Epithelial cell of proximal tubule (primary cell): ENCODE data around the gene PKD1L1. TPM values are rescaled to one million over a fixed set of nuclear protein-coding genes. Genes with fewer than 3 reads are reported as not detected.

Experiments
- DNase-seq: peaks from one replicate; pipeline ENCODE4 v3.0.0-alpha.2; 2011; ENCODE audit warnings: low read depth
- H3K4me3 ChIP-seq: 2 replicates; pipeline ENCODE4 v1.5.1; 2011; ENCODE audit warnings: low read depth, mild to moderate bottlenecking, low read length
- CTCF ChIP-seq: conservative IDR thresholded peaks from 2 replicates; pipeline ENCODE4 v1.5.1; 2012; ENCODE audit warnings: low read depth, mild to moderate bottlenecking, low read length
- total RNA-seq: library from RNA; depleted of rRNA; stranded (reverse); fragments of >200 nt; gene quantifications from 2 replicates; pipeline ENCODE4 v1.2.3, GENCODE V29; 2015

The PKD1L1 gene
- total RNA-seq, 1 donor from 2014 or later = not detected

- no peak for TF ChIP-seq CTCF
- no peak for DNase-seq
- H3K4me3 ChIP-seq = no peak overlapping the region
Observed at GRCh38 chr7:47937065-47937687, 11.1 kb downstream of the PKD1L1 start.

- no peak for TF ChIP-seq CTCF
- no peak overlapping the region for H3K4me3 ChIP-seq
- no peak for DNase-seq
Observed at GRCh38 chr7:47936323-47936722, 11.9 kb downstream of the PKD1L1 start.

GRCh38 chr7:47935336-47935735 is 12.9 kb downstream of the PKD1L1 start:
- DNase-seq = no peak
- H3K4me3 ChIP-seq = no peak overlapping the region
- no peak for TF ChIP-seq CTCF

- TF ChIP-seq CTCF = no peak
- DNase-seq = no peak
- no peak overlapping the region for H3K4me3 ChIP-seq
Observed at GRCh38 chr7:47934831-47935230, 13.4 kb downstream of the PKD1L1 start.

- DNase-seq = no peak
- no peak for TF ChIP-seq CTCF
- H3K4me3 ChIP-seq = no peak overlapping the region
Observed at GRCh38 chr7:47933215-47933614, 15.1 kb downstream of the PKD1L1 start.

GRCh38 chr7:47932466-47933037 is 15.7 kb downstream of the PKD1L1 start:
- TF ChIP-seq CTCF = no peak
- no peak overlapping the region for H3K4me3 ChIP-seq

GRCh38 chr7:47932016-47932415 is 16.2 kb downstream of the PKD1L1 start:
- no peak for DNase-seq
- H3K4me3 ChIP-seq = no peak overlapping the region
- no peak for TF ChIP-seq CTCF

More at GRCh38 chr7:47932466-47933037, 15.7 kb downstream of the PKD1L1 start:
- DNase-seq = no peak
